DND-41 (cell line): ENCODE results near the gene RPS27L.
A peak's percentile ranks its signal among the peaks of the same experiment; 100 is the strongest.

Experiments
- ATAC-seq: fragments of 200-7000 bp; cut with Tn5 transposase; 3 replicates; pipeline ENCODE4 v1.9.1; 2021; ENCODE audit warnings: low read depth; ENCODE audit not compliant: insufficient read depth
- DNase-seq: peaks from one replicate; pipeline ENCODE4 v3.0.0-alpha.2; 2020
- H2AFZ ChIP-seq: 2 replicates; pipeline ENCODE4 v1.6.0; 2012; ENCODE audit warnings: low read depth, low read length
- H3K27ac ChIP-seq: 2 replicates; pipeline ENCODE4 v1.5.1; 2012; ENCODE audit warnings: low read length, inconsistent platforms
- H3K27me3 ChIP-seq: fragments of 200-600 bp; sonication (generic); 2 replicates; pipeline ENCODE4 v1.6.0; 2012; ENCODE audit warnings: low read length, mild to moderate bottlenecking, inconsistent platforms; ENCODE audit not compliant: insufficient read depth, poor library complexity
- H3K36me3 ChIP-seq: 2 replicates; pipeline ENCODE4 v1.5.1; 2012; ENCODE audit warnings: low read length, inconsistent platforms; ENCODE audit not compliant: insufficient read depth
- H3K4me1 ChIP-seq: 2 replicates; pipeline ENCODE4 v1.5.1; 2012; ENCODE audit warnings: mild to moderate bottlenecking, low read length; ENCODE audit not compliant: insufficient read depth
- H3K4me2 ChIP-seq: 2 replicates; pipeline ENCODE4 v1.6.0; 2012; ENCODE audit warnings: mild to moderate bottlenecking, moderate library complexity, low read length, inconsistent platforms; ENCODE audit not compliant: insufficient read depth
- H3K4me3 ChIP-seq, 2 experiments: fragments of 200-600 bp in 1 of 2; shearing (Covaris generic) in 1 of 2; 2 replicates each; pipeline ENCODE4 v1.5.1; 2012 to 2016; ENCODE audit warnings: inconsistent platforms in 2 of 2, low read length in 2 of 2, mild to moderate bottlenecking in 2 of 2, low read depth in 1 of 2, moderate library complexity in 1 of 2
- H3K79me2 ChIP-seq: 2 replicates; pipeline ENCODE4 v1.6.0; 2012; ENCODE audit warnings: low read length, inconsistent platforms; ENCODE audit not compliant: insufficient read depth
- H3K9ac ChIP-seq: 2 replicates; pipeline ENCODE4 v1.6.0; 2012; ENCODE audit warnings: low read depth, mild to moderate bottlenecking, inconsistent platforms, low read length, moderate library complexity
- H3K9me3 ChIP-seq: 2 replicates; pipeline ENCODE4 v1.5.1; 2012; ENCODE audit warnings: low read length, moderate library complexity, mild to moderate bottlenecking, inconsistent platforms; ENCODE audit not compliant: insufficient read depth, severe bottlenecking
- H4K20me1 ChIP-seq: 2 replicates; pipeline ENCODE4 v1.6.0; 2012; ENCODE audit warnings: low read length; ENCODE audit not compliant: insufficient read depth
- CTCF ChIP-seq: IDR thresholded peaks from 2 replicates; pipeline ENCODE4 v1.5.1; 2012; ENCODE audit warnings: borderline replicate concordance, low read length, moderate library complexity, mild to moderate bottlenecking; ENCODE audit not compliant: poor library complexity, severe bottlenecking; ENCODE audit errors: extremely low read depth
- EZH2 ChIP-seq: IDR thresholded peaks from 3 replicates; pipeline ENCODE4 v1.6.1; 2012; ENCODE audit warnings: borderline replicate concordance, low read depth, mild to moderate bottlenecking, moderate library complexity, low read length, inconsistent platforms; ENCODE audit not compliant: severe bottlenecking

RPS27L gene

GRCh38 chr15:63188247-63188925, 31.1 kb upstream of the RPS27L start:
- Histone ChIP-seq H3K4me3 (peak overlapping the region; percentile 87 to 96; a peak in 3 of 4 replicates), H2AFZ (peak overlapping the region; percentile 81), H3K36me3 (no peaks in the 10 kb centered on the region), H3K9ac (peak overlapping the region; percentile 63), H3K4me2 (peak overlapping the region; percentile 97), H3K79me2 (peaks cover 36% of the 10 kb centered on the region), H3K27ac (peak overlapping the region; percentile 34), H4K20me1 (no peaks in the 10 kb centered on the region), H3K9me3 (no peaks in the 10 kb centered on the region), H3K27me3 (no peaks in the 10 kb centered on the region), H3K4me1 (peaks cover 44% of the 10 kb centered on the region)
- no peak for TF ChIP-seq EZH2
- TF ChIP-seq CTCF = no peak
- no peak for DNase-seq
- no peak for ATAC-seq

- TF ChIP-seq CTCF = no peak
- TF ChIP-seq EZH2 = no peak
- Histone ChIP-seq H3K27me3 (no peaks in the 10 kb centered on the region), H3K4me1 (peaks cover 37% of the 10 kb centered on the region), H3K9me3 (no peaks in the 10 kb centered on the region), H4K20me1 (no peaks in the 10 kb centered on the region), H3K79me2 (peaks cover 30% of the 10 kb centered on the region), H3K4me2 (no peak overlapping the region), H3K9ac (no peak overlapping the region), H3K27ac (no peak overlapping the region), H3K4me3 (no peak overlapping the region), H2AFZ (no peak overlapping the region), H3K36me3 (no peaks in the 10 kb centered on the region)
- ATAC-seq (no peak), DNase-seq (no peak)
Observed at GRCh38 chr15:63187589-63188226, 30.4 kb upstream of the RPS27L start.

GRCh38 chr15:63186065-63186464, 28.8 kb upstream of the RPS27L start:
- no peak for TF ChIP-seq CTCF
- no peak for TF ChIP-seq EZH2
- peaks cover 17% of the 10 kb centered on the region for H3K79me2 ChIP-seq
- H3K27ac ChIP-seq = no peak overlapping the region
- no peaks in the 10 kb centered on the region for H3K36me3 ChIP-seq
- H4K20me1 ChIP-seq = no peaks in the 10 kb centered on the region
- no peak for ATAC-seq
- no peak overlapping the region for H3K4me3 ChIP-seq
- no peaks in the 10 kb centered on the region for H3K9me3 ChIP-seq
- no peak overlapping the region for H2AFZ ChIP-seq
- H3K27me3 ChIP-seq = no peaks in the 10 kb centered on the region
- H3K4me2 ChIP-seq = no peak overlapping the region
- H3K4me1 ChIP-seq = peaks cover 20% of the 10 kb centered on the region
- no peak overlapping the region for H3K9ac ChIP-seq
- DNase-seq = no peak
